ENCODE measurements around the gene PLXNA2.

PLXNA2 gene

GRCh38 chr1:208243967-208244916 is at the start of gene PLXNA2:
Gene PLXNA2 (minus strand): TSS chr1:208244384. CDS start chr1:208217922, 26,462 bp downstream.
- DNase-seq (ENCODE audit: low read depth in 2 of 2): no peak

- DNase-seq (ENCODE audit: low read depth in 2 of 2): no peak
Observed at GRCh38 chr1:208292908-208293307, 48.7 kb upstream of the PLXNA2 start.

- DNase-seq (ENCODE audit: low read depth in 2 of 2): no peak
Observed at GRCh38 chr1:208291923-208292711, 47.9 kb upstream of the PLXNA2 start.

- DNase-seq (ENCODE audit: low read depth in 2 of 2): no peak
Observed at GRCh38 chr1:208291129-208291528, 46.9 kb upstream of the PLXNA2 start.

GRCh38 chr1:208289716-208290115 is 45.5 kb upstream of the PLXNA2 start:
- no peak for DNase-seq (ENCODE audit: low read depth in 2 of 2)

GRCh38 chr1:208288495-208288894 is 44.3 kb upstream of the PLXNA2 start:
- no peak for DNase-seq (ENCODE audit: low read depth in 2 of 2)

GRCh38 chr1:208280681-208281450 is 36.7 kb upstream of the PLXNA2 start:
- DNase-seq (ENCODE audit: low read depth in 2 of 2): no peak

GRCh38 chr1:208279826-208280588 is 35.8 kb upstream of the PLXNA2 start:
- DNase-seq (ENCODE audit: low read depth in 2 of 2): no peak

- DNase-seq (ENCODE audit: low read depth in 2 of 2): no peak
Observed at GRCh38 chr1:208278638-208279037, 34.5 kb upstream of the PLXNA2 start.

- DNase-seq (ENCODE audit: low read depth in 2 of 2): no peak
Observed at GRCh38 chr1:208276757-208277435, 32.7 kb upstream of the PLXNA2 start.

- no peak for DNase-seq (ENCODE audit: low read depth in 2 of 2)
Observed at GRCh38 chr1:208275083-208275482, 30.9 kb upstream of the PLXNA2 start.

GRCh38 chr1:208273386-208274017 is 29.3 kb upstream of the PLXNA2 start:
- DNase-seq (ENCODE audit: low read depth in 2 of 2): no peak

GRCh38 chr1:208272713-208273112 is 28.5 kb upstream of the PLXNA2 start:
- DNase-seq (ENCODE audit: low read depth in 2 of 2): no peak

- DNase-seq (ENCODE audit: low read depth in 2 of 2): no peak
Observed at GRCh38 chr1:208272311-208272710, 28.1 kb upstream of the PLXNA2 start.

- DNase-seq (ENCODE audit: low read depth in 2 of 2): no peak
Observed at GRCh38 chr1:208271236-208271635, 27.1 kb upstream of the PLXNA2 start.

GRCh38 chr1:208270651-208271141 is 26.5 kb upstream of the PLXNA2 start:
- peak in 1 of 2 experiments; percentile 6 for DNase-seq (ENCODE audit: low read depth in 2 of 2)

GRCh38 chr1:208269338-208269666 is 25.1 kb upstream of the PLXNA2 start:
- no peak for DNase-seq (ENCODE audit: low read depth in 2 of 2)

- no peak for DNase-seq (ENCODE audit: low read depth in 2 of 2)
Observed at GRCh38 chr1:208268541-208269337, 24.6 kb upstream of the PLXNA2 start.

- no peak for DNase-seq (ENCODE audit: low read depth in 2 of 2)
Observed at GRCh38 chr1:208265525-208265924, 21.3 kb upstream of the PLXNA2 start.
